DND-41 (cell line): Measurements from ENCODE around the gene OCA2.

Experiments used
- CTCF ChIP-seq: IDR thresholded peaks from 2 replicates; pipeline ENCODE4 v1.5.1; 2012; ENCODE audit warnings: borderline replicate concordance, low read length, moderate library complexity, mild to moderate bottlenecking; ENCODE audit not compliant: poor library complexity, severe bottlenecking; ENCODE audit errors: extremely low read depth
- EZH2 ChIP-seq: IDR thresholded peaks from 3 replicates; pipeline ENCODE4 v1.6.1; 2012; ENCODE audit warnings: borderline replicate concordance, low read depth, mild to moderate bottlenecking, moderate library complexity, low read length, inconsistent platforms; ENCODE audit not compliant: severe bottlenecking

DNA sequence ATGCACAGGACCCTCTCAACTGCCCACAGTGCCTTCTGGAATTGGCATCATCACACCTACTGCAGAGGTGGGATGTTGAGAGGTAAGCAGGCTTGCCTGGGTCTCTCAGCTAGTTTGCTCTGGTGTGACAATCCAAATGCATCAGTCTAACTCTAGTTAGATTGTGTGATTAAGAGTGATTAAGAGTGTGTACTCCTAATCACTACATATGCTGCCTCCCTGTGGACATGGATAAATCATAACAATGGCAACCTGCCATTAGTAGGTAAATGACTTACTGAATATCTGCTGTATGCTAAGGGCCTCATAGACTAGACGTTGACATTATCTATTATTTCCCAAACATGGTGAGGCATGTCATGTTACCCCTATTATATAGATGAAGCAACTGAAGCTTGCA is 342.1 kb downstream of the OCA2 start:
- TF ChIP-seq CTCF (no peak), EZH2 (no peak)
